ENCODE data around the gene TGFB1I1.

DNA sequence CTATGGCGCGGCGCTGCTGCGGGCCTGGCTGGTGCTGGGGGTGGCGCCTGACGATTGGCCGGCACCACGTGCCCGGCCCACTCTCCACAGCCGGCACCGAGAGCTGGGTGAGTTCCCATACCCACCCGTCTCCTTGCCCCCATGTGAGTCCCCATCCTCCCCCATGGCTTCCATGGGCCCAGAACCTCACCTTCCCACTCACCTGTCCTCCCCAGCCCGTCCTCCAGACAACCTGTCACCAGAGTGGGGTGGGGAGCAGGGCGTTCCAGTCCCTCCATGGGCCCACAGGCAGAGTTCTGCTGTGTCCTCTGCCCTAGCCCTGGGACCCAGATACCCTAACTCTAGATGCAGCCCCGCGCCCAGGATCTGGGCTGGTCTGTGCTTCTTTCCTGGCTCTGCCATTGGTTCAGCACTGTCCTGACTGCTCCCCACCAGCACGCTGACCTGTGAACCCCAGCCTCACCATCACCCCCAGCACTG lies 7.1 kb upstream of the TGFB1I1 start:
- no peak for TF ChIP-seq TAF1 (IDR thresholded peaks at IDR 0.05; ENCODE audit: borderline replicate concordance, low read depth, low read length)
- TF ChIP-seq POLR2A (IDR thresholded peaks at IDR 0.05; ENCODE audit: low read depth, low read length) = no peak
